Astrocyte of the cerebellum (primary cell): Measurements from ENCODE around the gene CRACR2A.

Experiments used
- DNase-seq: peaks from one replicate; pipeline ENCODE4 v3.0.0-alpha.2; 2011; ENCODE audit warnings: low read depth
- H3K4me3 ChIP-seq: 2 replicates; pipeline ENCODE4 v1.5.1; 2011; ENCODE audit warnings: mild to moderate bottlenecking, low read depth, low read length, moderate library complexity
- CTCF ChIP-seq: IDR thresholded peaks from 2 replicates; pipeline ENCODE4 v1.5.1; 2012; ENCODE audit warnings: low read length, low read depth, moderate library complexity, mild to moderate bottlenecking; ENCODE audit errors: missing control alignments
- in situ Hi-C: cut with HindIII; loops from 2 replicates; pipeline ENCODE4 v1.10.0; 2017; ENCODE audit warnings: low sequenced_read_pairs

The CRACR2A gene

GRCh38 chr12:3645091-3645490 lies 107.8 kb downstream of the CRACR2A start:
- no peak overlapping the region for H3K4me3 ChIP-seq
- TF ChIP-seq CTCF, result no peak
- no peak for DNase-seq
- in situ Hi-C loops, result no loop called here

GRCh38 chr12:3644104-3644503 lies 108.8 kb downstream of the CRACR2A start:
- no peak for DNase-seq
- TF ChIP-seq CTCF, result no peak
- in situ Hi-C loops, result no loop called here
- H3K4me3 ChIP-seq, result no peak overlapping the region

- in situ Hi-C loops, result no loop called here
- no peak overlapping the region for H3K4me3 ChIP-seq
- DNase-seq, result no peak
- TF ChIP-seq CTCF, result no peak
Observed at GRCh38 chr12:3641428-3642018, 111.4 kb downstream of the CRACR2A start.

- DNase-seq, result no peak
- TF ChIP-seq CTCF, result no peak
- H3K4me3 ChIP-seq, result no peak overlapping the region
- in situ Hi-C loops, result no loop called here
Observed at GRCh38 chr12:3636328-3636727, 116.6 kb downstream of the CRACR2A start.

GRCh38 chr12:3634348-3634747 lies 118.6 kb downstream of the CRACR2A start:
- TF ChIP-seq CTCF, result no peak
- in situ Hi-C loops, result no loop called here
- no peak overlapping the region for H3K4me3 ChIP-seq
- no peak for DNase-seq

GRCh38 chr12:3633396-3633795 lies 119.5 kb downstream of the CRACR2A start:
- in situ Hi-C loops, result no loop called here

More at GRCh38 chr12:3633396-3633795, 119.5 kb downstream of the CRACR2A start:
- H3K4me3 ChIP-seq, result no peak overlapping the region
- TF ChIP-seq CTCF, result no peak
- no peak for DNase-seq
